NCI-H146 (cell line): ENCODE results near the gene VPS29.
"Not testable (repeated sequence)": the region's sequence is repeated elsewhere in the genome, so short reads cannot be mapped to it uniquely, and the experiment has no call there.

Source experiments
- DNase-seq: peaks from one replicate; lab custom pipeline; 2025; lab: John Stamatoyannopoulos, UW

Gene VPS29

GRCh38 chr12:110520876-110521712 is 19.2 kb upstream of the VPS29 start:
- DNase-seq = not testable (repeated sequence)

- not testable (repeated sequence) for DNase-seq
Observed at GRCh38 chr12:110518014-110518413, 16.1 kb upstream of the VPS29 start.

GRCh38 chr12:110516995-110517394 is 15.1 kb upstream of the VPS29 start:
- DNase-seq = no peak

- no peak for DNase-seq
Observed at GRCh38 chr12:110514363-110514762, 12.5 kb upstream of the VPS29 start.

- DNase-seq = no peak
Observed at GRCh38 chr12:110513842-110514241, 11.9 kb upstream of the VPS29 start.

GRCh38 chr12:110508071-110508586 is 6.2 kb upstream of the VPS29 start:
- DNase-seq = no peak

- DNase-seq = no peak
Observed at GRCh38 chr12:110505332-110505731, 3.4 kb upstream of the VPS29 start.

- DNase-seq = no peak
Observed at GRCh38 chr12:110503432-110503831, 1.5 kb upstream of the VPS29 start.

GRCh38 chr12:110501399-110501751 is 536 bp downstream of the VPS29 start:
- DNase-seq = peak; percentile 66

GRCh38 chr12:110498984-110499706 is 2.8 kb downstream of the VPS29 start:
- DNase-seq = no peak

- DNase-seq = no peak
Observed at GRCh38 chr12:110475426-110475825, 26.5 kb downstream of the VPS29 start.

GRCh38 chr12:110468214-110469048 is 33.5 kb downstream of the VPS29 start, which contains the start of the genes FAM216A and GPN3:
TSS of gene FAM216A (plus strand) at chr12:110468845. CDS start at chr12:110468876, 31 bp downstream.
TSS of gene GPN3 (minus strand) at chr12:110468257. CDS start at chr12:110468203, 54 bp downstream.
- peak; percentile 99 for DNase-seq

GRCh38 chr12:110467847-110468213 is 34.1 kb downstream of the VPS29 start:
- DNase-seq = no peak

GRCh38 chr12:110466791-110467190 is 35.1 kb downstream of the VPS29 start:
- DNase-seq = no peak

GRCh38 chr12:110465765-110466164 is 36.1 kb downstream of the VPS29 start:
- DNase-seq = not testable (repeated sequence)

GRCh38 chr12:110465024-110465423 is 36.9 kb downstream of the VPS29 start:
- no peak for DNase-seq

GRCh38 chr12:110461189-110461588 is 40.7 kb downstream of the VPS29 start:
- DNase-seq = not testable (repeated sequence)

GRCh38 chr12:110458756-110459155 is 43.2 kb downstream of the VPS29 start:
- no peak for DNase-seq

- DNase-seq = no peak
Observed at GRCh38 chr12:110453569-110454296, 48.2 kb downstream of the VPS29 start.

- DNase-seq = no peak
Observed at GRCh38 chr12:110451263-110451662, 50.6 kb downstream of the VPS29 start.

GRCh38 chr12:110449799-110450497 is 52.0 kb downstream of the VPS29 start, which contains the start of gene ARPC3:
TSS of gene ARPC3 (minus strand) at chr12:110450337. CDS start at chr12:110450260, 77 bp downstream.
- peak; percentile 97 for DNase-seq
